Stimulated activated CD8-positive, alpha-beta memory T cell treated with anti-CD3 and anti-CD28 coated beads, Interleukin-7, amount 100 ng/mL, for 1 hour (primary cell): Measurements from ENCODE around the gene APOA4.
A peak's percentile ranks its signal among the peaks of the same experiment; 100 is the strongest.
"Not testable (repeated sequence)": the region's sequence is repeated elsewhere in the genome, so short reads cannot be mapped to it uniquely, and the experiment has no call there.

Experiments used
- DNase-seq, 2 donors: peaks; one replicate each; pipeline ENCODE4 v3.0.0-alpha.2; 2020; ENCODE audit warnings: low read depth in 2 of 2

The APOA4 gene

DNA sequence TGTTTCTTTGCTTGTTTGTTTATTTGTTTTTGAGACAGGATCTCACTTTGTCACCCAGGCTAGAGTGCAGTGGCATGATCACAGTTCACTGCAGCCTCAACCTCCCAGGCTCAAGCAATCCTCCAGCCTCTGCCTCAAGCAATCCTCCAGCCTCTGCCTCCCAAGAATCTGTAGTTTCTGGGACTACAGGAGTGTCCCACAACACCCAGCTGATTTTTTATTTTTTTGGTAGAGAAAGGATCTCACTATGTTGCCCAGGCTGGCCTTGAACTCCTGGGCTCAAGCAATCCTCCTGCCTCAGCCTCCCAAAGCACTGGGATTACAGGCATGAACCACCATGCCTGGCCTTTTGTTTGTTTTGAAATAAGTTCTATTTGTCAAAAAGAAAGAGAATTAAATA, 21.4 kb downstream of the APOA4 start:
- not testable (repeated sequence) for DNase-seq

- no peak for DNase-seq
These were observed 22.5 kb downstream of the APOA4 start for GRCh38 chr11:116800610-116801009.

GRCh38 chr11:116798368-116798767, 24.7 kb downstream of the APOA4 start:
- DNase-seq = no peak

DNA sequence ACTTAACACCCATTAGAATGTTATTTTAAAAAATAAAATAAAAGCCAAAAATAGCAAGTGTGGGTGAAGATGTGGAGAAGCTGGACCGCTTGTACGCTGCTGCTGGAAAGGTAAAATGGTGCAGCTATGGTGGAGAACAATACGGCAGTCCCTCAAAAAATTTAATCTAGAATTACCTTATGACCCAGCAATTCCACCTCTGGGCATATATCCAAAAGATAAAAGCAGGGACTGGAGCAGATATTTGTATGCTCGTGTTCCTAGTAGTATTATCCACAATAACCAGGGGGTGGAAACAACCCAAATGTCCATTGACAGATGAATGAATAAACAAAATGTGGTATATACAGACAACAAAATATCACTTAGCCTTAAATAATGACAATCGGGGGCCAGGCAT, 25.3 kb downstream of the APOA4 start:
- no peak for DNase-seq

GRCh38 chr11:116796548-116796947, 26.6 kb downstream of the APOA4 start:
- no peak for DNase-seq

- no peak for DNase-seq
These were observed 28.3 kb downstream of the APOA4 start for GRCh38 chr11:116794851-116795250.

- DNase-seq = no peak
These were observed 29.4 kb downstream of the APOA4 start for GRCh38 chr11:116793772-116794097.

- DNase-seq = no peak
These were observed 30.0 kb downstream of the APOA4 start for GRCh38 chr11:116792869-116793771.

GRCh38 chr11:116792144-116792868, 30.8 kb downstream of the APOA4 start:
- DNase-seq = no peak

- no peak for DNase-seq
These were observed 31.3 kb downstream of the APOA4 start, which contains the start of gene APOA5 for GRCh38 chr11:116791813-116792143. Gene APOA5, minus strand, starts transcription at chr11:116791879. Its CDS starts 19 bp downstream, at chr11:116791860.

GRCh38 chr11:116791002-116791812, 31.9 kb downstream of the APOA4 start:
- peak; percentile 55 to 59 for DNase-seq

GRCh38 chr11:116790167-116791001, 32.7 kb downstream of the APOA4 start:
- DNase-seq = no peak

GRCh38 chr11:116788975-116789374, 34.1 kb downstream of the APOA4 start:
- no peak for DNase-seq

GRCh38 chr11:116788534-116788933, 34.6 kb downstream of the APOA4 start:
- DNase-seq = no peak

DNA sequence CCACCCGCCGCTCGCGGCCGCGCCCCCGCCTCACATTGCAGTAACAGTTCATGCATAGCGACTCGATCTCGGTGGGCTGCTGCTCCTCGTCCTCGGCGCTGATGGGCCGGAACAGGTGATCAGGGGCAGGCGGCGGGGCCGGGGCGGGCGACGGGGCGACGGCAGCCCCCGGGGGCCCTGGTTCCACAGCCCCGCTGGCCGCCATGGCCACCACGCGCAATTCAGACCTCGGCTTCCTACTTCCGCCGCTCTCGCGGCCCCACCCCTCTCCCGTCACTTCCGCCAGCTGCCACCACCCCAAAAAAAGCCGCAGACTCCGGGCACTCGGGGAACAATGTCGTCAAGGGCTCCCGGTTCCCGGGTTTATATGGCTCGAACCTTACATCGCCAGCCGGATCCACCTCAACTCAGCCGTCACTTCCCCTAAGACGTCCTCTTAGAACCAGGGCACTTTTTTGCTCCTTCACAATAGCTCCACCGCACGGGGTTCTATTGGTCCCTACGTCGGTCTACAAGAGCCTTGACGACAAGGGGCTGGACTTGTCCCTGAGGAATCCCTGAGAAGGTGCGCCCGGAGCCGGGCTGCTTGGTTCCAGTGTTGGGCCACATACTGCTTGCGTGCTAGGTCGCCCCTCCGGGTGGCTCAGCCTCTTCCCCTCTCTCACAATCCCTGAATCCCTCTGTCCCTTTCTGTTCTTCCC, 35.2 kb downstream of the APOA4 start, which contains the start of gene ZPR1:
TSS of gene ZPR1 (minus strand) at position 238 of the 701 bp plus-strand sequence. CDS start at position 205, 33 bp downstream.
- DNase-seq = peak; percentile 72 to 74

DNA sequence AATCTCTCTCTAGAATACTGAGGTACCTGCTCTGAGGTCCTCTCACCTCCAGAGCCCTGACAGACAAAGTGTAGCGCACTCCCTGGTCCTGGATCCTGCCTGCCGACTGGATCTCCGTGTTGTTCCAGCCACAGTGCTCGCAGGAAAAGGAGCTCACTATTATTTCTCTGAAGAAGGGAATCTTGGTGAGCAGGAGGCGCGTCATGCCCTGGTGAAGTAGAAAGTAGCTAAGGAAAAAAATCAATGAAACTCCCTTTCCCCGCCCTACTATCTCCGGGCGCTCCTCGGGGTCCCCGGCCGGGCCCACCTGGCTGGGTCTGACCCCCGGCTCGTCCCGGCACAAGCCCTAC, 35.7 kb downstream of the APOA4 start:
- DNase-seq = no peak

- no peak for DNase-seq
These were observed 36.1 kb downstream of the APOA4 start for GRCh38 chr11:116786966-116787365.

GRCh38 chr11:116786326-116786725, 36.8 kb downstream of the APOA4 start:
- no peak for DNase-seq

GRCh38 chr11:116782728-116783127, 40.4 kb downstream of the APOA4 start:
- no peak for DNase-seq

- no peak for DNase-seq
These were observed 44.5 kb downstream of the APOA4 start for GRCh38 chr11:116778556-116778955.

- no peak for DNase-seq
These were observed 46.0 kb downstream of the APOA4 start for GRCh38 chr11:116777056-116777455.
